ENCODE measurements around the gene PDZRN4. TPM values are rescaled to one million over a fixed set of nuclear protein-coding genes. Genes with fewer than 3 reads are reported as not detected.

Gene PDZRN4
- total and polyA plus RNA-seq, 2 of the 4 experiments (the other 2 are of a cell fraction), result not detected

- ATAC-seq (ENCODE audit: low read depth), result no peak
Measured at GRCh38 chr12:41537522-41537921, 349.4 kb downstream of the PDZRN4 start.

More at GRCh38 chr12:41537522-41537921, 349.4 kb downstream of the PDZRN4 start:
- Histone ChIP-seq H4K5ac (ENCODE audit: low read depth, low read length) (no peak overlapping the region), H3K14ac (replicated peaks; ENCODE audit: low read depth, low read length) (no peak overlapping the region), H3K4me2 (ENCODE audit: low read depth, low read length) (no peak overlapping the region), H3K4ac (ENCODE audit: low read depth, low read length) (no peak overlapping the region), H4K8ac (ENCODE audit: low read depth in 2 of 2, low read length in 2 of 2) (no peak overlapping the region), H3K23ac (ENCODE audit: low read depth, low read length) (no peak overlapping the region), H2AK9ac (replicated peaks; ENCODE audit: low read depth, low read length, poor library complexity) (no peak overlapping the region), H3K36me3 (ENCODE audit: control insufficient read depth, insufficient read depth, low read length) (no peaks in the 10 kb centered on the region), H3K4me1 (ENCODE audit: control insufficient read depth, insufficient read depth, low read length) (no peaks in the 10 kb centered on the region), H3K9me3 (ENCODE audit: control insufficient read depth, insufficient read depth, low read length) (no peaks in the 10 kb centered on the region), H4K20me1 (ENCODE audit: insufficient read depth, low read length) (no peaks in the 10 kb centered on the region), H3K79me1 (ENCODE audit: low read depth in 1 of 2, low read length in 2 of 2) (no peaks in the 10 kb centered on the region), H2BK20ac (ENCODE audit: low read depth, low read length) (no peak overlapping the region), H3K56ac (ENCODE audit: extremely low read depth, insufficient read depth, low read length) (no peak overlapping the region), H2BK15ac (ENCODE audit: low read depth, low read length) (no peak overlapping the region), H2AFZ (replicated peaks; ENCODE audit: low read length, poor library complexity) (no peak overlapping the region), H3K18ac (ENCODE audit: low read depth, low read length) (no peak overlapping the region), H3K9ac (ENCODE audit: low read depth, low read length) (no peak overlapping the region), H2BK120ac (ENCODE audit: low read depth, low read length) (no peak overlapping the region), H3K9me1 (ENCODE audit: insufficient read depth, low read length) (no peaks in the 10 kb centered on the region), H2BK5ac (ENCODE audit: low read depth, low read length, poor library complexity, severe bottlenecking) (no peak overlapping the region), H4K91ac (ENCODE audit: insufficient read depth, low read depth, low read length) (no peak overlapping the region), H3K27me3 (ENCODE audit: control insufficient read depth, insufficient read depth, low read length) (no peaks in the 10 kb centered on the region), H3K4me3 (ENCODE audit: insufficient read depth, low read depth, low read length) (no peak overlapping the region), H2AK5ac (ENCODE audit: low read depth, low read length) (no peak overlapping the region), H3K27ac (ENCODE audit: insufficient read depth, low read length) (no peak overlapping the region)
- DNase-seq, result no peak
- in situ Hi-C loops (cut with MboI; ENCODE audit: low sequenced_read_pairs), result no loop called here
- intact Hi-C loops (cut with micrococcal nuclease), result no loop called here
- no CpG with 5 or more reads among the region's 1 CpG for WGBS, 2 experiments (ENCODE audit: extremely low coverage in 2 of 2, insufficient read length in 1 of 2)
- POLR2A ChIA-PET (ENCODE audit: unreplicated experiment), result no interaction called here
- dilution Hi-C loops (cut with HindIII; ENCODE audit: low sequenced_read_pairs, unreplicated experiment), result no loop called here
- CTCF ChIA-PET, result no interaction called here
- no TSS peak for BruUV-seq (replicated peaks)
- no peak for TF ChIP-seq MAFK (IDR thresholded peaks at IDR 0.05; ENCODE audit: low read depth, low read length)
- TF ChIP-seq NFE2L2 (IDR thresholded peaks at IDR 0.05; ENCODE audit: low read depth, low read length), result no peak
- TF ChIP-seq SMC3 (IDR thresholded peaks at IDR 0.05; ENCODE audit: low read depth, low read length), result no peak

Measured in IMR-90 (cell line).